Measurements from ENCODE around the gene ZNF688.
A peak's percentile ranks its signal among the peaks of the same experiment; 100 is the strongest.
"Not testable (repeated sequence)": the region's sequence is repeated elsewhere in the genome, so short reads cannot be mapped to it uniquely, and the experiment has no call there.

Gene ZNF688

DNA sequence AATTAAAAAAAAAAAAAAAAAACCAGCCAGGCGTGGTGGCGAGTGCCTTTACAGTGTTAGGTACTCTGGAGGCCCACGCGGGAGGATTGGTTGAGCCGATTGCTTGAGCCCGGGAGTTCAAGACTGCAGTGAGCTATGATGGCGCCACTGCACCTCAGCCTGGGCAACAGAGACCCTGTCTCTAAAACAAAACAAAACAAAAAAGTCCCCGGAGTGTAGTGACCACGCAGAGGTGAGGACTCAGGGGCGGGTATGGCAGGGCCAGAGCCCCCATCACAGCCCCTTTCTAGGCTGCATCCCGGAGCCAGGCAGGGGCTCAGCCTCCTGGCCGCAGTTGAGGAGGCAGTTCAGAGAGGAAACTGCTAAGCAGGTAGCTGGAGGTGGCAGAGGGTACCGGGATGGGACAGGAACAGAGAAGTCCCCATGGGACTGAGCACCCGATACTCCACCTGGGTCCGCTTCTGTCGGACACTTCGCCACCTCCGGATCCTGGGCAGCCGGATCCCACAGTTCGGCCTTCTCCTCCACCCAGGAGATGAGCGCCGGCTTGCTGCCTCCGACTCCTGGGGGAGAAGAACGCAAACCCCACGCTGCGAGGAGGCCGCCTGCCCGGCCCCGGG is 37.7 kb downstream of the ZNF688 start:
- DNase-seq: peak in 1 of 4 experiments; percentile 23

DNA sequence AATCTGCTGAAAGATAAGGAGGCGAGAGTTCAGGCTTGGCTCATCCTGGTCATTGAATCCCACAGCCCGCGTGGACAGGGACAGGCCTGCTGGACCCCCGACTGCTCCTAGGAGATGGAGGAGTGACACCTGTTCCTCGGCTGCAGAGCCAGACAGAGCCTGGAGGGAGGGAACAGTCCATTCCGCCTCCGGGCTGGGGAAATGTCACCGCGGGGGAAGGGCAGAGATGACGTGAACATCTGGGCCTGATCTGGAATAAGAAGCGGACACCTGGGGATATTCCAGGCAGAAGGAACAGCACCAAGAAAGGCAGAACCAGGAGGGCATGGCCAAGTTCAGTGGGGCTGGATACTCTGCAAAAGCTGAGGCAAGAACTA is 38.4 kb downstream of the ZNF688 start:
- no peak for DNase-seq

DNA sequence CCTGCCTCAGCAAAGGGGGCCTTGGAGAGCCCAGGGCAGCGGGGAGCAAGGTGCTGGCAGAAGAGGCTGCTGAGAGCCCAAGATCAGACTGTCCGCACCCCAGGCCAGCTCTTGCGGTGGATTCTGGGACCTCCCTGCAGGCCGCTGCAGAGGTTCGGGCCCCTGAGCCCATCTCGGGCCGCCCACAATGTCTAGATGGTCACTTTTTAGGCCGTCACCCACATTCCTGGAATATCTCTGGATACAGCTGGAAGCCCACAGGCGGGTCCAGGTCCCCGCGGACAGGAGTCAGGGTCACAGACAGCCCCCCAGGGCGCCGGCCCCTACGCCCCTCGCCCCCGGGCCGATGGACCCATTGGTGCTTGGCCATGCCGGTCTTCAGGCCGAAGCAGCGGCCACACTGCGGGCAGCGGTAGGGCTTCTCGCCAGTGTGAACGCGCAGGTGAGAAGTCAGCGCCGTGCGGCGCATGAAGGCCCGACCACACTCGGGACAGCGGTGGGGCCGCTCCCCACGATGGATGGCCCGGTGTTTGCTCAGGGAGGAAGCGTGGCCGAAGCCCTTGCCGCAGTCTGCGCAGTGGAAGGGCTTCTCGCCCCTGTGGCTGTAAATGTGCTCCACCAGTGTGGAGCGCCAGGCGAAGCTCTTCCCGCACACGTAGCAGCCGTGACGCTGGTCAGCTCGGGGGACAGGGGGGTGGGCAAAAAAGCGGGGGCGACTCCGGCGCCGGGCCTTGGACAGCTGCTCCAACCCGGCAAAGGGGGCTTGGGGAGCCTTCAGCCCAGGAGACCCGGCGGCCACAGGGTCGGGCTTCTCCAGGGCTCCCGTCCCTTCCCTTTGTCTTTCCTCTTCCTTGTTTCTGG is 39.0 kb downstream of the ZNF688 start:
- no peak for DNase-seq

DNA sequence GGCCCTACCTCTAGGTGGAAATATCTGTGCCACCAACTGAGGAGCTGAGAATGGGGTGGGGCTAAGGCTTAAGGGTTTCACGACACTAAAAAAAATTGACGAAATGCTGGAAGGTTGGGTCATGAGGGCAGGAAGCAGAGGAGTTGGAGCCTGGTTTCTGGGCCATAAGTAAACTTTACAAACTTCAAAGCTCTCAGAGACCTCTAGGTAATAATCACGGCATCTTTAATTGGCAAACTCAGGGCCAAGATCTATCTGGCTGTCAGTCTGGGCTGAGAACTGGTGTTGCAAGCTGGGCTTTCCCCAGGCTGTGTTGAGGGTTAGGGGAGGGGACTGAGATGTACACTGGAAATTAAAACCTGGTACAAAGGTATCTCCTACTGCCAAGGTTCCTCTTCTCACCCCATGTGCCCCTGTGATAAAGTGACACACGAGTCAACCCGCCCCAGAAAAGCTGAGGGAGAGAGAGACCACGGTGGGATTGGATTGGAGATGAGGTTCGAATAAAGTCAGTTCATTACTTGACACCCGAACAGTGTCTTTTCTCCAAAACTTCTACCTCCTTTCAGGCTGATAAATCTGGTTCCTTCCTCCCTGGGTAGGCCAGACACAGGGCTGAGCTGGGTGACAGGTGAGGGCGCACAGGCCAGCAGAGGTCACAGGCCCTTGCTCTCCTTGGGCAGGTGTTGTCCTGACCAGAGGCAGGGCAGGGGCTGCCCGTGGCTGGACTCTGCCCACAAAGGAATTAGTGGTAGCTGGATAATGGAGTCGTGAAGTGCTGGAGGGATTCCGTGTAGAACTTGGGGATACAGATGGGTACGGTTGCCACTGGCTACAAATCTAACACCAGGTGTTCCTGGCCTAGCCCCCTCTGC is 41.1 kb downstream of the ZNF688 start:
- no peak for DNase-seq

DNA sequence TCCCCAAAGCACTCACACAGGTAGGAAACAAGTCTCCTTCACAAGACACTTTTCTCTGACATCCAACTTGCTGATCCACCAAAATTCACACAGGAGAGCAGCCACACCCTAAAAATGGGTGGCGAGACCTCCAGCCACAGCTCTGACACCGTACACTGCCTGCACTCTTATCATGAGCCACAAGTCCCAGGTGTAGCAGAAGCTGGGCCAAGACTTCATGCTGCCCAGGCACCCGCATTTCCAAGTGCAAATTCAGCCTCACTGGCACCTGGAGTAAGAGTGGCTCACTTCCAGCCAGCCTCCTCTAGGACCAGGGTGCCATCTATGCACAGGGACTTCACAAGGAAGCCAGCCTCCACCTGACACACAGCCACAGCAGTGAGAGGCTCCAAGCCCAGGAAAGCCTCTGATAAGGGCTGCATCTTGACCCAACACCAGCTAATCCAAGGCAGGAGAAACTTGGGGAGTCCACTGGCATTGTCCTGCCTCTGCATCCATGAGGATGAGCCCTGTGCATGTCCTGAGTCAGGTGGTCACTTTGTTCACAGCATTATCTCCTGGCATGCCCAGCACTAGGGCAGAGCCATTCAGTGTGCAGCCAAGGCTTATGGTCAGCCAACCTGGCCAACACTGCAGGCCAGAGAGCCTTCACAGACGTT is 42.6 kb downstream of the ZNF688 start:
- no peak for DNase-seq

DNA sequence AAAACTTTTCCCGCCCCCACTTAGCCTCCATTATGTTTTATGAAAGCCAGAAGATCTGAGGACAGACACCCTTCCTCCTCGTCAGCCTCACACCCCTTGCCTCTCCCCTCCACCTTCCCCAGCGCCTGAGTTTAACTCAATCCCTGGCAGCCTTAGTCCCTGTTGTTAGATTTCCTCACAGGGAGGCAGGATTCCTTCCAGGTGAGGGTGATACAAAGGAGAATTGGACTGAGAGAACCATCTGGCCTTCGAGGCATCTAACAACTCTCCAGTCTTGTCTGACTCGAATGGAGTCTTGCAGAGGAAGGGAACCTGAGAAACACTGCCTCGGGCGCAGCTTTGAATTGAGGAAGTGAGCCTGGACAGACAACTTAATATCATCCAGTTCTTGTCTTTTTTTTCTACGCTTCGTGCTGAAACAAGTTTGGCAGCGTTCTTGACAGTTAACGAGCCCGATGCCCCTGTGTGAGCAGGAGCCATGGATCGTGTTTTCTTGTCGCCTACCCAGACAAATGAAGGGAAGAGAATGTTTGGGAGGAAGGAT is 43.8 kb downstream of the ZNF688 start:
- DNase-seq: peak; percentile 66 to 83 (median 80)

DNA sequence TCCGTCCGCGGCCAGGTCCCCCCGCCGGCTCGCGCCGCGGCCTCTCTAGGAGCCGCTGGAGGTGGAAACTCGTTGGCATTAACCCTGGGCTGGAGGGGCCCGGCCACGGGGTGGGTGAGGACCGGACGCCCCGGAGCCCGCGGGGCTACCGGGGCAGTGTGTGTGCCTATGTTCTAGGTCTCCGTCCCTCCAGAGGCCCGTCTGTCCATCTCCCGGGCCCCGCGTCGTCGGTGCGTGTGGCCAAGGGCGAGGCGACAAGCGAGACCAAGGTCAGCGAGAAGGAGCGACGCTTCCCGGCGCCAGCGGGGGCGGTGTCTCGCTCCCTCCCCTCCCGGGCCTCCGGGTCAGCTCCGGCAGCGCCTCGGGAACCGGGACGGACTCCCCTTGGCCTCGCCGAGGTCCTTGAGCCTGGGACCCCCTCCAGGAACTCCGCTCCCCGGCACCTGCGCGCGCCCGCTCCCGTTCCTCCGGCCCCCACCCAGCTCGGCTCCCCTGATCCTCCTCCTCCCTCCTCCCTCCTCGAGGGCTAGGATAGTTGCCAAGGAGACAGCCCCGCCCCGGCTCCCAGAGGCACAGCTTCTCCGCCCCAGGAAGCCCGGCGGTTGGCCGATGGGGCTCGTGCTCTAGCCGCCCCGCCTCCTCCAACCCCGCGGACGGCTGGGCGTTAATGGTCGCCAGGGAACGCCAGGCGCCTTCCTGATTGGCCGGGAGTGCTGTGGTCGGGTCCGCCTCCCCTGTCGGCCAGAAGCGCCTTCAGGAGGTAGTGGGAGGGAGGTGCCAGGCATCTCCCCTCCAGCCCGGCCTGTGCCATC is 44.5 kb downstream of the ZNF688 start:
- DNase-seq: peak; percentile 98 to 100 (median 99)

DNA sequence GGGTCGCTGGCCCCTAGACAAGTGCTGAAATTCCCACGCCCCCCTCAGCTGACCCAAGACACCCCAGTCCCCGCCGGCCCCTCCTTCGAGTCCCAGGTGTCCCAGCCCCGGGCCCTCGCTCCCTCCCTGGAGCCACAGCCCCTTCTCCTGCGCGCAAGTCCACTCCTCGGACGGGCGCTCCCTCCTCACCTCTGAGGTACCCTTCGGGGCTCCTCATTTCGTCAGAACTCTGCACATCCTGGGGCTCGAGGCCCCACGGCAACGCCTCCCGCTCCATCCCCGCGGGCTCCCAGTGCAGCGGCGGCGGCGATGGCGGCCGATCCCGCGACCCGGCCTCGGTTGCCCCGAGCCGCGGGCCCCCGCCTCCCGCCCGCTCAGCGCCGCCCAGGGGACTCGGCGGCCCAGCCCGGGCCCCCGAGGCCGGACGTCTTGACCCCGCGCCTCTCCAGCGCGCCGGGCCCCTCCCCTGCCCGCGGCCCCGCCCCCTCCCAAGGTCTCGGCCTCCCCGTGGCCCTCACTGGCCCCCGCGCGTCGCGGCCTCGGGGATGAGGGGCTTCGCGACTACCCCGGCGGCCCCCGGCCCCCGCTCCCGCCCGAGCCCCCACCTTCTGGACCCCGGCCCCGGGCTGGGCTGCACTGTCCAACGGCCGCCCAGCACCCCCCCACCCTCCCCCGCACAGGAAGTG is 45.2 kb downstream of the ZNF688 start, which contains the start of gene ZNF768:
Gene ZNF768, minus strand, starts transcription at position 430 of the 686 bp plus-strand sequence. Its CDS starts 153 bp downstream, at position 277.
- peak; percentile 16 to 77 (median 62) for DNase-seq

DNA sequence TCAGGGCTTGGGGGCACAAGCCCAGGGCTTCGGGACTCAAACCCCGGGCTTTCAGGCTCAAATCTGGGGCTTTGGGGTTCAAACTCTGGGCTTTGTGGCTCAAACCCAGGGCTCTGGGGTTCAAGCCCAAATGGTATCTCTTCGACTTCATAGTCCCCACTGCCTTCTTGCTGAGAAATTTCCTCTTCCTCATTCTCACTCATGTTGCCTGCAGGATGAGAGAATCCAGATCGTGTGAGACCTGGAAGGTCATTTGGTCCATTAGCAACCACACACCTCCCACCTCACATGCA is 45.7 kb downstream of the ZNF688 start:
- DNase-seq: peak in 2 of 4 experiments; percentile 57 to 66

DNA sequence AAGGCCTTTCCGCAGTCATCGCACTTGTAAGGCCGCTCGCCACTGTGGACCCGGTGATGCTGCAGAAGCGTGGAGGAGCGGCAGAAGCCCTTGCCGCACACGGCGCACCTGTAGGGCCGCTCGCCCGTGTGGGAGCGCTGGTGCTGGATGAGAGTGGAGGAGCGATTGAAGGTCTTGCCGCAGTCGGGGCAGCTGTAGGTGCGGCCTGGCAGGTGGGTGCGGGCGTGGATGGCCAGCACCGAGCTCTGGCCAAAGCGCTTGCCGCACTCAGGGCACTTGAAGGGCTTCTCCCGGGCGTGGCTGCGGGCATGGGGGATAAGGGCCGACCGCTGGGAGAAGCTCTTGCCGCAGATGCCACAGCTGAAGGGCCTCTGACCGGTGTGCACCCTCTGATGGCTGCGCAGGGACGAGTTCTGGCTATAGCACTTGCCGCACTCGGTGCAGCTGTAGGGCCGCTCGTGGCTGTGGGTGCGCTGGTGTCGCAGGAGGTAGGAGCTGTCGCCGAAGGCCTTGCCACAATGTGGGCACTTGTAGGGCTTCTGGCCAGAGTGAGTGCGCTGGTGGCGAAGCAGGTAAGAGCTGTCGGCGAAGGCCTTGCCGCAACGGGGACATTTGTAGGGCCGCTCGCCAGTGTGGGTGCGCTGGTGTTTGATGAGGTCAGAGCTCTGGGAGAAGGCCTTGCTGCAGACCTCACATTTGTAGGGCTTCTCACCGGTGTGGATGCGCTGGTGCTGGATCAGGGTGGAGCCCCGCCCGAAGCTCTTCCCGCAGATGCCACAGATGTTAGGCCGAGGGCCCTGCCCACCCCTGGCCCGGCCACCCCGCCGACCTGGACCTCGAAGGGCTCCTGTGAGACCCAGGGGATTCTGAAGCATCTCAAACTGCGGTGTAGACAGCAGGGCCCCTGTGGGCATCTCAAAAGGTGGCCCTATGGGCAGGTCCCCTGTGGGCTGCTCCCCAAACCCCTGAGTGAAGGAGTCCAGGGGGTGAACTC is 46.6 kb downstream of the ZNF688 start:
- DNase-seq: no peak

DNA sequence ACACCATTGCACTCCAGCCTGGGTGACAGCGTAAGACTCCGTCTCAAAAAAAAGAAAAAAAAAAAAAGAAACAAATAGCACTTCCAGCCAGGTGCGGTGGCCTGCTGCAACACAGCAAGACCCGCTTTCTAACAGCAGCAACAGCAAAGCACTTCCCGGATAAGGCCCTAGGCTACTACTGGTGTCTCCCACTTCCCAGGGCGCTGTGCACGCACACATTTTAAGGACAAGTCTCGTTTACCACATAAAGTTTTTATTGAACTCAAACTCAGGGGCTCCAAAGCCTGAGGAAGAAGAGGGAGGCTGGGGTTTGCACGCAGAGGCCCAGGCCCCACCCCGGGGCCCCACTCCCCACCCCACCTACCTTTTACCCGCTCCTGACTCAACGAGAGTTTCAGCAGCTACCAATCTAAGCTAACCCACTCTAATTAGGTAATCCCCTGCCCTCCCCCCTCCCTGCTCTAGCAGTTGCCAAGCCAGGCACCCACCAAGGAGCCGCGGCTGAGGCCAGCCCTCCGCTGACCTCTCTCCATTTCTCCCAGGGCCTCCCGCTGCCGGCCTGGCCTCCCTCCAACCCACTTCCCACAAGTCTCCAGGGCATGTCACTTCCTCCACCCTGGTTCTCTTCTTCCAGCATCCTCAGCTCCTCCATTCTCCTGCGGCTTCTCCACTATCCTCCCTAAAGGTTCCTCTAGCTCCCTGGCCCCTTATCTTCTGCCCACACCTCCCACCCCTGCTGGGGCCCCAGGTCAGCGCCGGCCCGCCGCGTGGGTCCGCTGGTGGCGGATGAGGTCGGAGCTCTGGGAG is 47.5 kb downstream of the ZNF688 start:
- DNase-seq: peak in 1 of 4 experiments; percentile 18

DNA sequence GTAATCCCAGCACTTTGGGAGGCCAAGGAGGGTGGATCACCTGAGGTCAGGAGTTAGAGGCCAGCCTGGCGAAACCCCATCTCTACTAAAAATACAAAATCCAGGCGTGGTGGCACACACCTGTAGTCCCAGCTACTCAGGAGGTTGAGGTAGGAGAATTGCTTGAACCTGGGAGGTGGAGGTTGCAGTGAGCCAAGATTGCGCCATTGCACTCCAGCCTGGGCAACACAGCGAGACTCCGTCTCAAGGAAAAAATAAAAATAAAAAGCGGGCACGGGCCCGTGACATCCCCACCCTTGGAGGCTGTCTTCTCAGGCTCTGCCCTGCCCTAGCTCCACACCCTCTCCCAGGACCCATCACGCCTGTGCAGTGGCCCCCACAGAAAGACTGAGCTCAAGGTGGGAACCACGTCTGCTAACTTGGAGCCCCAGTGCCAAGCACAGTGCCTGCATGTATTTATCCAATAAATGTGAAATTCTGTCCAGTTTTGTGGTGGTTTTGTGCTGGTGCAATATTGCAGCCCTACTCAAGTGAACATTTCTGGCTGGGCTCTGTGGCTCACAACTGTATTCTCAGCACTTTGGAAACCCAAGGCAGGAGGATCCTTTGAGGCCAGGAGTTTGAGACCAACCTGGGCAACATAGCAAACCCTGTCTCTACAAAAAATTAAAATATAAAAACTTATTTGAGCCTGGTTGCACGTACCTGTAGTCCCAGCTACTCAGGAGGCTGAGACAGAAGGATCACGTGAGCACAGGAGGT is 48.6 kb downstream of the ZNF688 start:
- not testable (repeated sequence) for DNase-seq

DNA sequence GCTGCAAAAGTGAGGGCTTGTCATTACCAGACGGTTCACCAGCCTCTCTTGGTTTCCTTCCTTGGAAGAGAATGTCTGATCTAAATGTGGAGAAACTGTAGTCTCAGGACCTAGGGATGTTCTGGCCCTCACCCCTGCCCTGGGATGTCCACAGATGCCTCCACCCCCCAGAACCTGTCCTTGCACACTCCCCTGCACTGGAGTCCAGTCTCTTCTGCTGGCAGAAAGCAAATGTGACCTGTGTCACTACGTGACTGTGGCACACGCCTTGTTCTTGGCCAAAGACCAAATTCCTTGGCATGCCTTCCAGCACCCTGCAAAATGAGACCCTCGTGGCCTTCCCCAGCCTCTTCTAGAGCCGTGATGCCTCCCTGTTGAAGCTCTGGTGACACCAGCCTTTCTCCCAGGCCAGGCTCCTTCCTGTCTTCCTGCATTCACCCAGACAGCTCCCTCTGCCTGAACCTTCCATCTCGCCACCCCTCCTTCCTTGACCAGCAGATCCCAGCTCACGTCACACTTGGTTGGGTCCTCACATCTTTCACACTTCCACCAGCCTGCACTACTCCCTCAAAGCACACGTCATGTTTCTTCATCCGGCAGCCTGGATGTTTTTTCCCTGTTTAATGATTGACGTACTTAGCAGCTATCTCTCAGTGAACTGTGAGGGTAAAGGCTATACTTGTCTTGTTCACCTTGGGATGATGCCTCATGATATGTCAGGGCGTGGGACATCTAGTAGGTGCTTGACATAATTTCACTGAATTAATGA is 49.5 kb downstream of the ZNF688 start:
- DNase-seq: no peak

DNA sequence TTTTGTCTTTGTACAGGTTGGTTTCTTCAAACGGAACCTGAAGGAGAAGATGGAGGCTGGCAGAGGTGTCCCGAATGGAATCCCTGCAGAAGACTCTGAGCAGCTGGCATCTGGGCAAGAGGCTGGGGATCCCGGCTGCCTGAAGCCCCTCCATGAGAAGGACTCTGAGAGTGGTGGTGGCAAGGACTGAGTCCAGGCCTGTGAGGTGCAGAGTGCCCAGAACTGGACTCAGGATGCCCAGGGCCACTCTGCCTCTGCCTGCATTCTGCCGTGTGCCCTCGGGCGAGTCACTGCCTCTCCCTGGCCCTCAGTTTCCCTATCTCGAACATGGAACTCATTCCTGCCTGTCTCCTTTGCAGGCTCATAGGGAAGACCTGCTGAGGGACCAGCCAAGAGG is 50.0 kb downstream of the ZNF688 start:
- DNase-seq: no peak

Measured in suppressor macrophage (primary cell).